ENCODE measurements around the gene STOM. TPM values are rescaled to one million over a fixed set of nuclear protein-coding genes. Genes with fewer than 3 reads are reported as not detected.

The STOM gene
- total RNA-seq, 2 donors from 2014 or later = 26.6 to 35.6 TPM

- no peak for TF ChIP-seq CTCF (conservative IDR thresholded peaks at IDR 0.05)
- Histone ChIP-seq H3K9ac (ENCODE audit: extremely low read depth, low read length, poor library complexity, severe bottlenecking) (no peak overlapping the region), H3K4me3 (ENCODE audit: low read length) (no peak overlapping the region), H3K9me3 (ENCODE audit: control insufficient read depth, low read length) (no peaks in the 10 kb centered on the region), H3K27ac (ENCODE audit: low read depth, low read length) (no peak overlapping the region), H3K27me3 (ENCODE audit: control insufficient read depth, insufficient read depth, low read length, poor library complexity, severe bottlenecking) (peaks cover 13% of the 10 kb centered on the region), H3K36me3 (ENCODE audit: control insufficient read depth, insufficient read depth, low read length) (no peaks in the 10 kb centered on the region), H3K4me1 (ENCODE audit: control insufficient read depth, insufficient read depth, low read length) (peaks cover 14% of the 10 kb centered on the region)
- Mint-ChIP-seq H3K27ac (no peak overlapping the region), H3K4me1 (peaks cover 35% of the 10 kb centered on the region), H3K27me3 (ENCODE audit: insufficient read depth) (peaks cover 16% of the 10 kb centered on the region), H3K4me3 (no peak overlapping the region), H3K9me3 (peaks cover 7% of the 10 kb centered on the region), H3K36me3 (ENCODE audit: low read depth) (no peaks in the 10 kb centered on the region)
- no peak for DNase-seq
- WGBS, 2 experiments (ENCODE audit: insufficient coverage in 1 of 2, insufficient read length in 1 of 2) = 92% methylated on average over 3 to 4 of the region's 4 CpGs
These were observed 1.5 kb upstream of the STOM start for GRCh38 chr9:121371495-121372061.

GRCh38 chr9:121368745-121369144, 1.3 kb downstream of the STOM start:
- 92 to 97% methylated on average over 5 to 7 of the region's 8 CpGs for WGBS, 2 experiments (ENCODE audit: insufficient coverage in 1 of 2, insufficient read length in 1 of 2)

GRCh38 chr9:121368138-121368522, 1.9 kb downstream of the STOM start:
- peak overlapping the region; percentile 60 for H3K27ac Mint-ChIP-seq
- H3K4me3 Mint-ChIP-seq = peak overlapping the region; percentile 64
- H3K27me3 Mint-ChIP-seq (ENCODE audit: insufficient read depth) = peaks cover 16% of the 10 kb centered on the region
- H3K4me1 Mint-ChIP-seq = peaks cover 45% of the 10 kb centered on the region
- Histone ChIP-seq H3K27ac (ENCODE audit: low read depth, low read length) (no peak overlapping the region), H3K36me3 (ENCODE audit: control insufficient read depth, insufficient read depth, low read length) (no peaks in the 10 kb centered on the region), H3K4me3 (ENCODE audit: low read length) (peak overlapping the region; percentile 66), H3K9ac (ENCODE audit: extremely low read depth, low read length, poor library complexity, severe bottlenecking) (peak overlapping the region; percentile 12), H3K27me3 (ENCODE audit: control insufficient read depth, insufficient read depth, low read length, poor library complexity, severe bottlenecking) (peaks cover 13% of the 10 kb centered on the region), H3K4me1 (ENCODE audit: control insufficient read depth, insufficient read depth, low read length) (peaks cover 11% of the 10 kb centered on the region), H3K9me3 (ENCODE audit: control insufficient read depth, low read length) (no peaks in the 10 kb centered on the region)
- H3K9me3 Mint-ChIP-seq = peaks cover 7% of the 10 kb centered on the region
- WGBS, 2 experiments (ENCODE audit: insufficient coverage in 1 of 2, insufficient read length in 1 of 2) = 33% methylated on average over 1 of the region's 1 CpG; no CpG with 5 or more reads in 1 of the 2 experiments
- no peak for TF ChIP-seq CTCF (conservative IDR thresholded peaks at IDR 0.05)
- DNase-seq = no peak
- H3K36me3 Mint-ChIP-seq (ENCODE audit: low read depth) = no peaks in the 10 kb centered on the region

More at GRCh38 chr9:121368745-121369144, 1.3 kb downstream of the STOM start:
- TF ChIP-seq CTCF (conservative IDR thresholded peaks at IDR 0.05) = no peak
- Histone ChIP-seq H3K27ac (ENCODE audit: low read depth, low read length) (no peak overlapping the region), H3K4me3 (ENCODE audit: low read length) (peak overlapping the region; percentile 20), H3K27me3 (ENCODE audit: control insufficient read depth, insufficient read depth, low read length, poor library complexity, severe bottlenecking) (peaks cover 13% of the 10 kb centered on the region), H3K36me3 (ENCODE audit: control insufficient read depth, insufficient read depth, low read length) (no peaks in the 10 kb centered on the region), H3K9ac (ENCODE audit: extremely low read depth, low read length, poor library complexity, severe bottlenecking) (no peak overlapping the region), H3K9me3 (ENCODE audit: control insufficient read depth, low read length) (no peaks in the 10 kb centered on the region), H3K4me1 (ENCODE audit: control insufficient read depth, insufficient read depth, low read length) (peaks cover 16% of the 10 kb centered on the region)
- Mint-ChIP-seq H3K27me3 (ENCODE audit: insufficient read depth) (peaks cover 16% of the 10 kb centered on the region), H3K36me3 (ENCODE audit: low read depth) (no peaks in the 10 kb centered on the region), H3K9me3 (peaks cover 7% of the 10 kb centered on the region), H3K4me1 (peaks cover 50% of the 10 kb centered on the region), H3K27ac (no peak overlapping the region), H3K4me3 (peak overlapping the region; percentile 64)
- no peak for DNase-seq

Data from endodermal cell (in vitro differentiated cells).